ENCODE results near the gene ANKRD60. TPM values are rescaled to one million over a fixed set of nuclear protein-coding genes. Genes with fewer than 3 reads are reported as not detected.
A peak's percentile ranks its signal among the peaks of the same experiment; 100 is the strongest.

ANKRD60 gene
- total RNA-seq, 2 experiments from 2014 or later, result not detected

- Histone ChIP-seq H3K27ac (ENCODE audit: low read depth, low read length, poor library complexity, severe bottlenecking) (no peak overlapping the region), H3K4me2 (ENCODE audit: low read length) (peak overlapping the region; percentile 75; the same call in 1 of the 2 replicates), H3K36me3 (ENCODE audit: insufficient read depth, low read length) (no peaks in the 10 kb centered on the region), H3K79me2 (ENCODE audit: insufficient read depth, low read depth, low read length) (no peaks in the 10 kb centered on the region), H3K9me2 (ENCODE audit: insufficient read depth, low read length) (no peaks in the 10 kb centered on the region), H3K9me3 (ENCODE audit: low read length) (no peaks in the 10 kb centered on the region), H2AFZ (ENCODE audit: low read length) (no peak overlapping the region), H4K20me1 (ENCODE audit: insufficient read depth, low read length) (no peaks in the 10 kb centered on the region), H3K4me3 (ENCODE audit: low read depth, low read length, poor library complexity, severe bottlenecking) (no peak overlapping the region), H3K4me1 (ENCODE audit: insufficient read depth, low read length, poor library complexity, severe bottlenecking) (no peaks in the 10 kb centered on the region)
- BruUV-seq (replicated peaks), result no TSS peak
- intact Hi-C loops (cut with micrococcal nuclease; ENCODE audit: unreplicated experiment), result loop anchor here (1.0 to 10.0 kb wide), 4 partner anchors 147 to 600 kb away; partner anchors contain the start of genes STX16 and VAPB
- ChIA-PET POLR2A (interaction anchor here (0.6 kb wide), 1 partner anchor 171 kb away, joined by 4 read pairs; no protein-coding TSS in a partner anchor), CTCF (ENCODE audit: unreplicated experiment) (interaction anchor here (0.9 kb wide), 1 partner anchor 9 kb away, joined by 3 read pairs; no protein-coding TSS in a partner anchor)
- DNase-seq (ENCODE audit: low spot score), result no peak
- TF ChIP-seq EZH2phosphoT487 (IDR thresholded peaks at IDR 0.05; ENCODE audit: borderline replicate concordance, low read depth, low read length) (no peak), CTCF (conservative IDR thresholded peaks at IDR 0.05; ENCODE audit: low read length) (peak; percentile 44; the same call in 1 of the 2 replicates)
Measured at GRCh38 chr20:58237318-58238132, 9.1 kb upstream of the ANKRD60 start.

- Histone ChIP-seq H2AFZ (ENCODE audit: low read length) (peak overlapping the region; percentile 73; the same call in 1 of the 2 replicates), H3K4me2 (ENCODE audit: low read length) (peak overlapping the region; percentile 75), H3K79me2 (ENCODE audit: insufficient read depth, low read depth, low read length) (no peaks in the 10 kb centered on the region), H3K9me3 (ENCODE audit: low read length) (no peaks in the 10 kb centered on the region), H3K9me2 (ENCODE audit: insufficient read depth, low read length) (no peaks in the 10 kb centered on the region), H4K20me1 (ENCODE audit: insufficient read depth, low read length) (no peaks in the 10 kb centered on the region), H3K4me1 (ENCODE audit: insufficient read depth, low read length, poor library complexity, severe bottlenecking) (no peaks in the 10 kb centered on the region), H3K27ac (ENCODE audit: low read depth, low read length, poor library complexity, severe bottlenecking) (no peak overlapping the region), H3K4me3 (ENCODE audit: low read depth, low read length, poor library complexity, severe bottlenecking) (peak overlapping the region; percentile 52), H3K36me3 (ENCODE audit: insufficient read depth, low read length) (no peaks in the 10 kb centered on the region)
- BruUV-seq (replicated peaks), result no TSS peak
- TF ChIP-seq EZH2phosphoT487 (IDR thresholded peaks at IDR 0.05; ENCODE audit: borderline replicate concordance, low read depth, low read length), result no peak
- TF ChIP-seq CTCF (conservative IDR thresholded peaks at IDR 0.05; ENCODE audit: low read length), result peak; percentile 98
- DNase-seq (ENCODE audit: low spot score), result peak; percentile 69
- intact Hi-C loops (cut with micrococcal nuclease; ENCODE audit: unreplicated experiment), result loop anchor here (1.0 to 10.0 kb wide), 4 partner anchors 148 to 601 kb away; partner anchors contain the start of genes STX16 and VAPB
- ChIA-PET CTCF (ENCODE audit: unreplicated experiment) (interaction anchor here (0.9 kb wide), 1 partner anchor 10 kb away, joined by 3 read pairs; no protein-coding TSS in a partner anchor), POLR2A (interaction anchor here (0.7 kb wide), 1 partner anchor 90 kb away, joined by 6 read pairs; no protein-coding TSS in a partner anchor)
Measured at GRCh38 chr20:58236612-58237317, 8.3 kb upstream of the ANKRD60 start.
